Measurements from ENCODE around the gene CHD9NB.

Gene CHD9NB

GRCh38 chr16:53052519-53053501 is at the start of gene CHD9NB:
Gene CHD9NB, minus strand, starts transcription at chr16:53052897. Its CDS starts 8,739 bp downstream, at chr16:53044158.
- no peak for DNase-seq (ENCODE audit: low read depth)

GRCh38 chr16:53100889-53101288 is 48.2 kb upstream of the CHD9NB start:
- no peak for DNase-seq (ENCODE audit: low read depth)

- no peak for DNase-seq (ENCODE audit: low read depth)
Observed at GRCh38 chr16:53100131-53100748, 47.5 kb upstream of the CHD9NB start.

DNA sequence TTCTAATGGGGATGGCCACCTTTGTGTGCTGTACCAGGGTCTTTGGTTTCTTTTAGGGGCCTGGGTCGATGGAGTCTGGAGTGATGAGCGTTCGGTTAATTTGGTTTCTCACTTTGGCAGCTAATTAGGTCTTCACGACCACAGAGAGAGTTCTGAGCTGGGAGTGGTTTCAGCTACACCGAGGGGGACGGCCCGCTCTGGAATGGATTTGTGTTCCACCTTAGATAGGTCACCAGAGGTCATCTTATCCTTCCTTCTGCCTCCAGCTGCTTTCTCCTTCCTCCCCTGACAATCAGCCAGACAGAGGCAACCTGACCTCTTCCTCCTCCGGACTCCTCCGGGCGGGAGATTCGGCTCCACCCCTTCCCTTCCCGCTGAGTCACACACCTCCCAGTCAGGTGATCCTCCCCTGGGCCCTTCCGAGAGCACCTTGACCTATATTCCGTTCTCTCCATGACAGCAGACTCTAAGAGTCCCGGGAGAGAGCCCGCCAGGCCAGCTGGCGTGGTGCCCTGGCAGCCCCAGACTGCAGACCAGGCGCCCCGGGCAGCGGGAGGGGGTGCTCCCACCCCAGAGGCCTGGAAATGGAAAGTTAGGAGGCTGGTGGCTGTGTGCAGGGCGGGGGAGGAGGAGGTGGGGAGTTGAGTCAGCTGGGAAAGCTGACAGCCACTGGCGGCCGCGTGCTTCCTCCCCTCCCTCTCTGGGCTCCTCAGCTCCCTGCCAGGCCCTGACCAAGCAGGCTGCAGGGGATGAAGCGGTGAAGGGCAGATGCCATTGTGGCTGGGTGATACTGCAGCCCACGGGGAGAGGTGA is 46.8 kb upstream of the CHD9NB start:
- DNase-seq (ENCODE audit: low read depth), result peak; percentile 39

DNA sequence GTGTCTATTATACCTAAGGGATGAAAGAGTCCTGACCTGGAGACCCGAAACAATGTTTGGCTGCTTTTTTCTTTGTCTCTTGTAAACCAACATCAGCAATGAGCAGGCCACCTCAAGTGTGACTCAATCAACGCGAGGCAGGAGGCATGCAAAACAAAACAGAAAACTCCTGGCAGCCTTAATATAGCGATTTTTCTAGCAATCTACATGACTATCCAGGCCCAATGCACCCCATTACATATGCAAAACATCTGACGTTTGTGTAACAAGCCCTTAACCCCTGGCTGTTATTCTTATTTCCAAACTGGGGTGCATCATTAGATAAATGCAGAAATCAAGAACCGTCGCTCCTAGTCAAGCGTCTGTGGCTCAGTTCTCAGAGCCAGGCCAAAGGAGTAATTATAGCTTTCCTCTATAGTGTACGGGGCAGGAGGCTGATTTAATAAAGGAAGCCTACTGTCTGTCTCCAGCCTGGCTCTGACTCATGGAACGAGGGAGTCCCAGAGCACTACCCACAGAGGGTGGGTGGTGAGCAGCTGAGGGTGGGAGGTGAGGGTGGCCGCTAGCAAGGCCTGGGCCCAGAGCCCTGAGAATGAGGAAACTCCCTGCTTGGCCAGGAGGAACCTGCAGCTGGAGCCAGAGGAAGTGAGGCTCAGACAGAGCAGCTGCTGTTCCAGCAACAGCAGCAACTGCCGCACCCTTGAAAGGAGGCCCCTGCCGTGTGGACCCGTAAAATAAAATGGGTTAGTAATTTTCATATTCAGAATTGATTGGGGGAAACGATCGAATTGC is 46.0 kb upstream of the CHD9NB start:
- DNase-seq (ENCODE audit: low read depth), result peak; percentile 16

DNA sequence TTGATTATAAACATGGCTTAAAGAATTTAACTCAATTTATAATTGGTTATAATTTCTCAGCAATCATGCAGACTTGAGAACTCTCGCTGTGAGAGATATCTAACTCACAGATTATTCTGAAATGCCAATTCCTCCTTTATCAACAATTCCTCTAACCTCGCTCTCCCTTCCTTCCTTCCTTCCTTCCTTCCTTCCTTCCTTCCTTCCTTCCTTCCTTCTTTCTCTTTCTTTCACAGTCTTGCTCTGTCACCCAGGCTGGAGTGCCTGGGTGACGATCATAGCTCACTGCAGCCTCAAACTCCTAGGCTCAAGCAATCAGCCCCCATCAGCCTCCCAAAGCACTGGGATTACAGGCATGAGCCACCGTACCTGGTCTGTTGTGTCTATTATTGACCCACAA is 44.5 kb upstream of the CHD9NB start:
- no peak for DNase-seq (ENCODE audit: low read depth)

DNA sequence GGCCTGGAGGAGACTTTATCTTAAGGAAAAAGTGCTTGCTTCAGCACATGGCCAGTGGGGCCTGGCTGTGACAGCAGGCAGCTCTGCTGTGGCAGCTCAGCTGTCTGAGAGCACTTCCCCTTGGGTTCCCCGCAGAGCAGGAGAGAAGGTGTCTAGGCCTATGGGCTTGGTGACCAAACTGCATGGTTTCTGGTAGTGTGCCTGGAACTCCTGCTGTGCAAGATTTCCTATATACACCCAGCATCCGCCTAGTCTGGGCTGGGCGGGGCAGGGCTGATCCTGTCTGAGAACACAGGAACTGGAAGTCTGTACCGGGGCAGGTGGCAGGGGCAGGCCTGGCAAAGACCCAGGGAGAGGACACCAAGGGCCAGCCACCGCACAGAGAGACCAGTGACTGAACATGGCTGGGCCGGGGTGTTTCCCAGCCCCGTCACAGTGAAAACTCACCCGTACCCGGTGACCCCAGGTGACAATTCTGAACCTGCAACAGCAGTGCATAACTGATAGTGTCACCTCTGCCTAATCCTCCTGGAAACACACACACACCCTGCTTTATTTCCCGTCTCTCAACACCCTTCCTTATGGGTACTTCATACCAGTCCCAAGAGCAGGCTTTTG is 41.4 kb upstream of the CHD9NB start:
- no peak for DNase-seq (ENCODE audit: low read depth)

DNA sequence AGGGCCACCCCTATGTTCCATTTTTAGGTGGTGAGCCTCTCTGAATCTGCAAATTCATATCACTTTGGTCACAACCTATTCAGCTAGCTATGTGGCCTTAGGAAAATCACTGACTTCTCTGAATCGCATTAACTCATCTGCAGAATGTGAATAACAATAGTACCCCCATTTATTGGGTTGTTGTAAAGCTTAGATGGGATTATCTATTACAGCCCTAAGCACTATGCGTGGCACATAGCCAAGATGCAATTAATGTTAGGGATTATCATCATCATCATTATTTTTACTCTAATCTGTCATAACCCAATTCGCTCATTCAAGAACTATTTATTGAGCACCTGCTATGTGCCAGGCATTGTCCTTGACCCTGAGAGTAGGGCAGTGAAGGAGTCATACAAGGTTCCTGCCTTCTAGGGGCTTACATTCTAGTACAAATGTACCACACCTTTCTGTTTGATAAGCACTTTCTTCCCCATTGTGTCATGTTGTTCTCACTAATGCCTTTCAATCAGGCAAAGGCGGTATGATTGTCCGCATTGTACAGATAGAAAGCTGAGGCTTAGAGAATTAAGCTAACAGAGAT is 40.6 kb upstream of the CHD9NB start:
- no peak for DNase-seq (ENCODE audit: low read depth)

GRCh38 chr16:53092284-53092683 is 39.6 kb upstream of the CHD9NB start:
- DNase-seq (ENCODE audit: low read depth), result no peak

- DNase-seq (ENCODE audit: low read depth), result no peak
Observed at GRCh38 chr16:53091466-53092211, 38.9 kb upstream of the CHD9NB start.

GRCh38 chr16:53090591-53091411 is 38.1 kb upstream of the CHD9NB start:
- no peak for DNase-seq (ENCODE audit: low read depth)

GRCh38 chr16:53090286-53090590 is 37.5 kb upstream of the CHD9NB start:
- no peak for DNase-seq (ENCODE audit: low read depth)

- no peak for DNase-seq (ENCODE audit: low read depth)
Observed at GRCh38 chr16:53089434-53090285, 37.0 kb upstream of the CHD9NB start.

- no peak for DNase-seq (ENCODE audit: low read depth)
Observed at GRCh38 chr16:53087101-53087500, 34.4 kb upstream of the CHD9NB start.

DNA sequence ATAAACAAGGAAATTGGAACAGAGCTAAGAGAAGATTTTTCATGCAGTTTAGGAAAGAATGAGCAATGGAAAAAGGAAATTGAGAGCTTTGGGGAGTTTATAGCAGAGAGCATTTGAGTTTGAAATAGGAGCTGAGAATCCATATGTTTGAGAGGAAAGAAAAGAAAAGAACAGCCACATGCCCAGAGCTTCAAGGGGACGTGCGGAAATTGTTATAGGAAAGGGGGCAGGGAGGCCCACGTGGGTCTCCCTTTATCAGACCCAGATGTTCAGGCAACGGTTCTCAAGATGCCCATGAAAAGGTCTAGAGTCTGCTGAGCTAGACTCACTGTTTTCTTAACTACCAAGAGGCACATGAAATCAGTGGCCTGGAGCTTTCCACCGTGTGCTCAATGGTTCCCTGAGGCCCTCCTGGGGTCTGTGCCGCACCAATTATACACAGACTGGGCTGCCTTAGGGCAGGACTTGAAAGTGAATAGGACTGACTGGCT is 33.3 kb upstream of the CHD9NB start:
- DNase-seq (ENCODE audit: low read depth), result no peak

GRCh38 chr16:53085369-53085843 is 32.7 kb upstream of the CHD9NB start:
- DNase-seq (ENCODE audit: low read depth), result no peak

- no peak for DNase-seq (ENCODE audit: low read depth)
Observed at GRCh38 chr16:53084746-53085334, 32.1 kb upstream of the CHD9NB start.

DNA sequence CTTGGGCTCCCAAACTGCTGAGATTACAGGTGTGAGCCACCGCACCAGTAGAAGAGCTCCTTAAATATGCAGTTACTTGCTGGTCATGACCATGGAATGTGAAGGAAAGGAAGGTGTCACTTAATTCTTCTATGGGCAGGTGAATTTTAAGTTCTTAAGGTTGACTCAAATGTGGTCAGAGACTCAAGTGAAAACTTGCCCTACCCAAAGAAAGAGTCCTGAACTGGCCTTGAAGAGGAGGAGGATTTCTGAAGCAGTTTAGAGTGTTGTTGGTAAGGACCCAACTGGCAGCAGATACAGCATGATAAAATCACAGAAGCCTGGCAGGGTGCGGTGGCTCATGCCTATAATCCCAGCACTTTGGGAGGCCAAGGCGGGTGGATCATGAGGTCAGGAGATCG is 31.4 kb upstream of the CHD9NB start:
- DNase-seq (ENCODE audit: low read depth), result no peak

Data from stimulated activated CD8-positive, alpha-beta memory T cell treated with anti-CD3 and anti-CD28 coated beads, Interleukin-12 subunit alpha, Interleukin-12 subunit beta, amount 100 ng/mL, for 1 hour (primary cell).